Brain microvascular endothelial cell (primary cell): ENCODE results near the gene TMEM87B.

Experiments used
- DNase-seq: peaks from one replicate; pipeline ENCODE4 v3.0.0-alpha.2; 2020
- H3K27ac ChIP-seq: fragments of 250-450 bp; sonication (Bioruptor Pico); 2 replicates; pipeline ENCODE4 v1.5.1; 2020; ENCODE audit warnings: mild to moderate bottlenecking, moderate library complexity
- H3K27me3 ChIP-seq: fragments of 250-450 bp; sonication (Bioruptor Pico); replicated peaks from 2 replicates; pipeline ENCODE4 v1.5.1; 2020; ENCODE audit warnings: mild to moderate bottlenecking
- H3K36me3 ChIP-seq: fragments of 250-450 bp; sonication (Bioruptor Pico); replicated peaks from 2 replicates; pipeline ENCODE4 v1.5.1; 2020; ENCODE audit warnings: mild to moderate bottlenecking
- H3K4me3 ChIP-seq: 2 replicates; pipeline ENCODE4 v1.5.1; 2011; ENCODE audit warnings: low read depth, mild to moderate bottlenecking, control low read depth, low read length, moderate library complexity
- in situ Hi-C: cut with HindIII; loops from 2 replicates; pipeline ENCODE4 v1.10.0; 2017; ENCODE audit warnings: low sequenced_read_pairs, low pct_ligation_motif_present
- TF ChIP-seq, protein P1 (sequence below): IDR thresholded peaks from 2 replicates; pipeline ENCODE4 v1.5.1; 2011; ENCODE audit warnings: low read depth, mild to moderate bottlenecking, moderate library complexity, low read length, control low read depth, inconsistent platforms; ENCODE audit errors: missing control alignments

Gene TMEM87B

DNA sequence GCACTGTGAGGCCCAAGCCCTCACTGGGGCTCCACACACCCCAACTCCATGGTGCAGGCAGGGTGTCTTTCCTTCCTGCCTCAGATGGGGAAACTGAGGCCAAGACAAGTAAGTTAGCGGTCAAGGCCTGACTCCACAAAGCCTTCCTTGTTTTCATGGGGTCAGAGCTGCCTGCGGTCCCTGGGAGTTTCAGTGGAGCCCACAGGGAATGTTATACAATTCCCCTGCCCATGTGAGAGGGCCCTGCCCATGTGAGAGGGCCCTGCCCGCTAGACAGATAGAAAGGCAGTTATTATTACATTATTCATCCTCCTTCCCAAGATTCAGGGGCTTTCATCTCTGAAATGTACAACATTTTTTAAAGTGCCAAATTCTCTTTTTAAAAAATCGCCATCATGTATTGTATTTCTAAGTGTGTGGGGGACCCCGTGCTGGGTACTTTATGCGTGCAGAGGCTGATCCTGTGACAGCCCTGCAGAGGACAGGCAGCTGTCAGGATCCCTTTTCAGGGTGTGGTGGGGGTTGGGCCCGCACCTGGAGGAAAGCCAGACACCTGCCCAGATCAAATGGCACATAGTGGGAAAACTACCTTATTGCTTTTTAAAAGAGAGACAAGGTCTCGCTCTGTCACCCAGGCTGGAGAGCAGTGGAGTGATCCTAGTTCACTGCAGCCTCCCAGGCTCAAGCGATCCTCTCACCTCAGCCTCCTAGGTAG is 106.5 kb downstream of the TMEM87B start:
- TF ChIP-seq, protein P1, sequence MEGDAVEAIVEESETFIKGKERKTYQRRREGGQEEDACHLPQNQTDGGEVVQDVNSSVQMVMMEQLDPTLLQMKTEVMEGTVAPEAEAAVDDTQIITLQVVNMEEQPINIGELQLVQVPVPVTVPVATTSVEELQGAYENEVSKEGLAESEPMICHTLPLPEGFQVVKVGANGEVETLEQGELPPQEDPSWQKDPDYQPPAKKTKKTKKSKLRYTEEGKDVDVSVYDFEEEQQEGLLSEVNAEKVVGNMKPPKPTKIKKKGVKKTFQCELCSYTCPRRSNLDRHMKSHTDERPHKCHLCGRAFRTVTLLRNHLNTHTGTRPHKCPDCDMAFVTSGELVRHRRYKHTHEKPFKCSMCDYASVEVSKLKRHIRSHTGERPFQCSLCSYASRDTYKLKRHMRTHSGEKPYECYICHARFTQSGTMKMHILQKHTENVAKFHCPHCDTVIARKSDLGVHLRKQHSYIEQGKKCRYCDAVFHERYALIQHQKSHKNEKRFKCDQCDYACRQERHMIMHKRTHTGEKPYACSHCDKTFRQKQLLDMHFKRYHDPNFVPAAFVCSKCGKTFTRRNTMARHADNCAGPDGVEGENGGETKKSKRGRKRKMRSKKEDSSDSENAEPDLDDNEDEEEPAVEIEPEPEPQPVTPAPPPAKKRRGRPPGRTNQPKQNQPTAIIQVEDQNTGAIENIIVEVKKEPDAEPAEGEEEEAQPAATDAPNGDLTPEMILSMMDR = no peak
- Histone ChIP-seq H3K4me3 (no peak overlapping the region), H3K27me3 (no peaks in the 10 kb centered on the region), H3K27ac (no peak overlapping the region), H3K36me3 (no peaks in the 10 kb centered on the region)
- in situ Hi-C loops = no loop called here
- no peak for DNase-seq

DNA sequence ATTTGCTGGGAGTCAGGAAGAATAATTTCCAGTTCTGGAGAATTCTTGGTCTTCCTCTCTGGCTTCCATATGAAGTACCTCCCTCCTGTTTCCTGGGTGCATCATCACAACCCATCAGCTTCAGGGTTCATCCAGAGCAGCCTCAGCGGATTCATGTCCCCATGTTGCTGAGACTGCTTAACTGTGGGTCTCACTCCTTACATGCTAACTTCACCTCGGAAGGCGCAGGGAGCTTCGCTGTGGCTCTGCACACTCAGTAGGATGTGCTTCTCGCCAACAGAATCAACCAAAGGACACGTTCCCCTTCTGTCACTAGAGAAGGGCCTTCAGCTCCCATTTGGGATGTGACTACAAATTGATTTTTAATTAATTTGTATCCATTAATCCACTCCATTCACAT is 107.3 kb downstream of the TMEM87B start:
- TF ChIP-seq, protein P1 = no peak
- H3K27ac ChIP-seq = no peak overlapping the region
- in situ Hi-C loops = no loop called here
- no peak for DNase-seq
- no peak overlapping the region for H3K4me3 ChIP-seq
- no peaks in the 10 kb centered on the region for H3K36me3 ChIP-seq
- no peaks in the 10 kb centered on the region for H3K27me3 ChIP-seq

DNA sequence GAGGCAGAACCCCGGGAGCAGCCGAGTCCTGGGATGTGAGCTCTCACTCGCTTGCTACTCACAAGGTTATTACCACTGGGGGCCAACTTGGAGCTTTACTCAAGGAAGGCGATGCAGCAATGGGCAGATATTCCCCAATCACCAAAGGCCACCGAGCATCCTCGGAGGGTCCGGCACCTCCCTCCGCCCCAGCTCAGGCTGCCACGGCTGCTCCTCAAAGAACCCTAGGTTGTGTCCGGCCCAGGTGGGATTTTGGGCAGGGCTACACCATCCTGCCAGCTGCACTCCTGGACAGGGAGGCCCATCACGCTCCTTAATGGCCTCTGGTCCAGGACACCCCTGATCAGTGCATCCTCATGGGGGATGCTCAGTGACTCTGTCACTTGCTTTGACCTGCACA is 107.9 kb downstream of the TMEM87B start:
- TF ChIP-seq, protein P1 = no peak
- no peak for DNase-seq
- no peaks in the 10 kb centered on the region for H3K36me3 ChIP-seq
- H3K4me3 ChIP-seq = no peak overlapping the region
- H3K27me3 ChIP-seq = no peaks in the 10 kb centered on the region
- H3K27ac ChIP-seq = no peak overlapping the region
- in situ Hi-C loops = no loop called here

DNA sequence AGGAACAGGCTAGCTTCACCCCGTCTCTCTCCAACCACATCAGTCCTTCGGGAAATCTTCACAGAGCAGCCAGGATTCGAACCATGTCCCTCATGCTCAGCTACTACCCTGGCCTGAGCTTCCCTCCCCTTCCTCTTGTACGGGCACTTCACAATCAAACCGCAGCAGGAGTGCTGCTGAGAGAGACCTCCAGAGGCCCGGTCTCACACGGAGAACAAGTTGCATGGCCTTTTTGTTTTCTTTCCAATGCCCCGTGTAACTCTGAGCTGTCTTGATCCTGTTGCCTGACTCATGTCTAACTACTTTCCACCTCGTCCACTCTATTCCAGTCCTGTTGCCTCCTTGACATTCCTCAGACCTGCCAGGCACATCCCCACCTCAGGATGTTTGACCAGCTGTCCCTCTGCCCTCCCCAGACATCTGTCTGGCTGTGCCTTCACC is 108.5 kb downstream of the TMEM87B start:
- no peak for DNase-seq
- TF ChIP-seq, protein P1 = no peak
- in situ Hi-C loops = no loop called here

DNA sequence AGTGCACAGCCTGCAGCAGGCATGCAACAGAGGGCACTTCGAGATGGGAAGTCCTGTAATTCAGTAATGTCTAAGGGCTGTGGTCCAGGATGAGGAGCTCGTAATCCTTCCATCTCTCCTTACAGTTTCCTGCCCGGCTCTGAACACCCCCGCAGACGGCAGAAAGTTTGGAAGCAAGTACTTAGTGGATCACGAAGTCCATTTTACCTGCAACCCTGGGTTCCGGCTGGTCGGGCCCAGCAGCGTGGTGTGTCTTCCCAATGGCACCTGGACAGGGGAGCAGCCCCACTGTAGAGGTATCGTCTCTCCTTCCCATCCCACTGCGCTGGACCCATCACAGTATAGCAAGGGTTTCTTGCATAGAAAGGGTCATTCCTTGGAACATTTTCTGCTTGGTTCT is 109.8 kb downstream of the TMEM87B start:
- no peaks in the 10 kb centered on the region for H3K27me3 ChIP-seq
- H3K27ac ChIP-seq = no peak overlapping the region
- in situ Hi-C loops = no loop called here

More for the DNA sequence above, 108.5 kb downstream of the TMEM87B start:
- H3K36me3 ChIP-seq = no peaks in the 10 kb centered on the region
- H3K4me3 ChIP-seq = no peak overlapping the region
- no peak overlapping the region for H3K27ac ChIP-seq
- H3K27me3 ChIP-seq = no peaks in the 10 kb centered on the region

More for the DNA sequence above, 109.8 kb downstream of the TMEM87B start:
- Histone ChIP-seq H3K36me3 (no peaks in the 10 kb centered on the region), H3K4me3 (no peak overlapping the region)
- no peak for DNase-seq
- TF ChIP-seq, protein P1 = no peak
